GM12801 (cell line): Measurements from ENCODE around the gene SLX4.

Experiments
- CTCF ChIP-seq: IDR thresholded peaks from one replicate; pipeline ENCODE4 v1.5.1; 2011; ENCODE audit warnings: control low read depth; ENCODE audit not compliant: insufficient read length; ENCODE audit errors: extremely low read depth

SLX4 gene

GRCh38 chr16:3599922-3600321 lies 11.5 kb downstream of the SLX4 start:
- no peak for TF ChIP-seq CTCF

- no peak for TF ChIP-seq CTCF
These were observed 12.3 kb downstream of the SLX4 start for GRCh38 chr16:3599121-3599520.

- TF ChIP-seq CTCF, result no peak
These were observed 13.2 kb downstream of the SLX4 start for GRCh38 chr16:3598236-3598635.

- TF ChIP-seq CTCF, result no peak
These were observed 13.7 kb downstream of the SLX4 start for GRCh38 chr16:3597676-3598075.

- no peak for TF ChIP-seq CTCF
These were observed 14.2 kb downstream of the SLX4 start for GRCh38 chr16:3597226-3597625.

GRCh38 chr16:3596101-3596861 lies 15.1 kb downstream of the SLX4 start:
- TF ChIP-seq CTCF, result no peak

- no peak for TF ChIP-seq CTCF
These were observed 15.8 kb downstream of the SLX4 start for GRCh38 chr16:3595521-3596021.

- TF ChIP-seq CTCF, result no peak
These were observed 16.3 kb downstream of the SLX4 start for GRCh38 chr16:3595110-3595486.
